K562 (cell line): Measurements from ENCODE around the gene ZSWIM3. TPM values are rescaled to one million over a fixed set of nuclear protein-coding genes. Genes with fewer than 3 reads are reported as not detected.

Experiments used
- ARID1B ChIP-seq: fragments of 450-650 bp; IDR thresholded peaks from 2 replicates; pipeline ENCODE4 v1.6.1; 2016; ENCODE audit warnings: antibody characterized with exemption, mild to moderate bottlenecking, inconsistent platforms
- ATF2 ChIP-seq: sonication (generic); formaldehyde crosslinking; IDR thresholded peaks from 2 replicates; pipeline ENCODE4 v1.8.1; 2022; ENCODE audit warnings: missing genetic modification reagents
- CBFA2T3 ChIP-seq: fragments of 450-650 bp; IDR thresholded peaks from 2 replicates; pipeline ENCODE4 v1.6.1; 2017
- DPF2 ChIP-seq: fragments of 450-650 bp; IDR thresholded peaks from 2 replicates; pipeline ENCODE4 v1.6.1; 2016
- E2F5 ChIP-seq: sonication (generic); formaldehyde crosslinking; IDR thresholded peaks from 2 replicates; pipeline ENCODE4 v1.8.0; 2022; ENCODE audit warnings: mild to moderate bottlenecking, missing genetic modification reagents
- ETS2 ChIP-seq: IDR thresholded peaks from 2 replicates; pipeline ENCODE4 v1.6.1; 2016; ENCODE audit warnings: borderline replicate concordance, missing genetic modification characterization, mild to moderate bottlenecking, moderate library complexity, missing compliant biosample characterization; ENCODE audit not compliant: poor library complexity, severe bottlenecking
- HMG20A ChIP-seq: fragments of 450-650 bp; formaldehyde crosslinking; conservative IDR thresholded peaks from 2 replicates; pipeline ENCODE4 v1.4.0; 2020; ENCODE audit warnings: mild to moderate bottlenecking, mixed read lengths
- HMGXB4 ChIP-seq: sonication (generic); formaldehyde crosslinking; IDR thresholded peaks from 2 replicates; pipeline ENCODE4 v1.8.1; 2023; ENCODE audit warnings: mild to moderate bottlenecking, missing genetic modification reagents
- JUND ChIP-seq, 2 experiments: IDR thresholded peaks; 2 replicates in 1 of 2; 3 replicates in 1 of 2; pipeline ENCODE4 v1.6.1; 2011; ENCODE audit warnings: borderline replicate concordance in 2 of 2, low read depth in 2 of 2, low read length in 2 of 2, improper control_type of control experiment in 1 of 2, missing biosample characterization in 1 of 2, missing genetic modification characterization in 1 of 2, missing genetic modification reagents in 1 of 2
- MECOM ChIP-seq: fragments of 250-450 bp; sonication (Bioruptor Pico); IDR thresholded peaks from 2 replicates; pipeline ENCODE4 v1.8.0; 2022; ENCODE audit warnings: inconsistent platforms
- NRF1 ChIP-seq, 2 experiments: fragments of 450-650 bp; IDR thresholded peaks in 1 of 2; conservative IDR thresholded peaks in 1 of 2; 2 replicates each; pipeline ENCODE4 v1.6.1; 2014; ENCODE audit warnings: mild to moderate bottlenecking in 2 of 2
- PCBP2 ChIP-seq: fragments of 200-400 bp; formaldehyde crosslinking; IDR thresholded peaks from 2 replicates; pipeline ENCODE4 v1.6.1; 2018; ENCODE audit warnings: low read length, low read depth, mild to moderate bottlenecking, moderate library complexity; ENCODE audit not compliant: poor library complexity, severe bottlenecking
- PRMT5 ChIP-seq: sonication (generic); formaldehyde crosslinking; IDR thresholded peaks from 2 replicates; pipeline ENCODE4 v1.5.0; 2020; ENCODE audit warnings: missing genetic modification reagents
- RCOR1 ChIP-seq, 2 experiments: IDR thresholded peaks; 2 replicates each; pipeline ENCODE4 v1.6.1; 2012; ENCODE audit warnings: low read depth in 2 of 2, low read length in 2 of 2, borderline replicate concordance in 1 of 2, improper control_type of control experiment in 1 of 2
- SMAD1 ChIP-seq: fragments of 150-350 bp; IDR thresholded peaks from 2 replicates; pipeline ENCODE4 v1.6.1; 2014; ENCODE audit warnings: low read length, low read depth; ENCODE audit not compliant: partially characterized antibody
- TCF15 ChIP-seq: fragments of 250-450 bp; sonication (Bioruptor Pico); IDR thresholded peaks from 2 replicates; pipeline ENCODE4 v1.8.0; 2022; ENCODE audit warnings: moderate library complexity, mild to moderate bottlenecking, inconsistent platforms
- TCF7L2 ChIP-seq: fragments of 150-350 bp; IDR thresholded peaks from 2 replicates; pipeline ENCODE4 v1.6.1; 2016; ENCODE audit warnings: low read depth, mild to moderate bottlenecking, low read length, moderate library complexity
- ZC3H8 ChIP-seq: fragments of 450-650 bp; IDR thresholded peaks from 2 replicates; pipeline ENCODE4 v1.6.1; 2017
- ZEB2 ChIP-seq: fragments of 450-650 bp; IDR thresholded peaks from 2 replicates; pipeline ENCODE4 v1.6.1; 2016
- ZFX ChIP-seq: sonication (generic); formaldehyde crosslinking; IDR thresholded peaks from 2 replicates; pipeline ENCODE4 v1.8.0; 2022; ENCODE audit warnings: mild to moderate bottlenecking, missing genetic modification reagents, moderate library complexity
- ZNF165 ChIP-seq: fragments of 250-450 bp; sonication (Bioruptor Pico); IDR thresholded peaks from 2 replicates; pipeline ENCODE4 v1.4.0; 2020; ENCODE audit warnings: borderline replicate concordance
- polyA plus RNA-seq, 8 experiments: library from polyadenylated mRNA; depleted of rRNA in 4 of 8; stranded (reverse) in 5 of 8; unstranded in 3 of 8; fragments of >200 nt; fragmentation: Nextera tagmentation in 2 of 8; fragmentation: Illumina TruSeq in 1 of 8; extraction: Ambion mirVana in 2 of 8; extraction: Trizol in 1 of 8; gene quantifications; 2 replicates each; pipeline versions ENCODE4 v1.2.1 to v1.2.3, GENCODE V29; 2011 to 2014; ENCODE audit warnings: inconsistent platforms in 1 of 8, missing spikeins in 1 of 8
- total RNA-seq, 7 experiments: library from RNA; depleted of rRNA in 6 of 7; stranded (reverse); fragments of >200 nt in 6 of 7; fragmentation: Illumina TruSeq in 2 of 7; extraction: Trizol in 2 of 7; gene quantifications; 2 replicates each; pipeline versions ENCODE4 v1.2.1 to v1.2.3, GENCODE V29; 2011 to 2021; ENCODE audit warnings: low replicate concordance in 1 of 7

ZSWIM3 gene
- total and polyA plus RNA-seq, 9 of the 15 experiments (the other 6 are each of a cell fraction or from before 2014, with no cell fraction given) = 1.7 to 4.3 (median 2.9) TPM

GRCh38 chr20:45860560-45861220, 3.3 kb downstream of the ZSWIM3 start (continued):
- peak; percentile 69; the same call in 1 of the 2 replicates for TF ChIP-seq ZEB2
- TF ChIP-seq E2F5 (CRISPR knock-in tag) = no peak
- TF ChIP-seq ETS2 (tag) = no peak
- TF ChIP-seq PRMT5 = no peak
- no peak for TF ChIP-seq PCBP2
- TF ChIP-seq RCOR1 (IDR thresholded peaks at IDR 0.05; ENCODE audit: borderline replicate concordance in 1 of 2, low read depth in 2 of 2, low read length in 2 of 2) = no peak
- TF ChIP-seq JUND (IDR thresholded peaks at IDR 0.05; ENCODE audit: borderline replicate concordance, low read depth, low read length) = peak; percentile 70; the same call in 1 of the 2 replicates
- peak; percentile 19; the same call in 1 of the 3 replicates for TF ChIP-seq JUND (tag; IDR thresholded peaks at IDR 0.05; ENCODE audit: borderline replicate concordance, low read depth, low read length)
- TF ChIP-seq HMG20A (CRISPR knock-in tag) = no peak
- TF ChIP-seq MECOM (CRISPR knock-in tag) = no peak
- no peak for TF ChIP-seq ZC3H8
- no peak for TF ChIP-seq ZFX (CRISPR knock-in tag)
- TF ChIP-seq ATF2 = no peak
- no peak for TF ChIP-seq TCF15 (CRISPR knock-in tag)
- TF ChIP-seq DPF2 = no peak
- TF ChIP-seq CBFA2T3 = 0 out of 2 replicates have a peak, but pooled peaks have one; percentile 3
- TF ChIP-seq ZNF165 = no peak
- TF ChIP-seq TCF7L2 = no peak
- no peak for TF ChIP-seq HMGXB4 (CRISPR knock-in tag)
- peak; percentile 28; the same call in 1 of the 2 replicates for TF ChIP-seq ARID1B
- no peak for TF ChIP-seq SMAD1
- no peak for TF ChIP-seq NRF1 (conservative IDR thresholded peaks at IDR 0.05 in 1 of 2, IDR thresholded peaks at IDR 0.05 in 1 of 2)
